Liver (tissue), 9 donors: ENCODE data around the gene TMEM183A. TPM values are rescaled to one million over a fixed set of nuclear protein-coding genes. Genes with fewer than 3 reads are reported as not detected.

ENCODE experiments used
- DNase-seq: peaks from one replicate; pipeline ENCODE4 v3.0.0-alpha.2; 2017; ENCODE audit warnings: low spot score
- H3K27ac ChIP-seq, 2 donors: one replicate each; pipeline ENCODE4 v1.7.0; 2013; ENCODE audit warnings: inconsistent platforms in 2 of 2, low read length in 2 of 2, control low read depth in 1 of 2, low read depth in 1 of 2, mild to moderate bottlenecking in 1 of 2
- H3K27me3 ChIP-seq, 4 donors: one replicate each; pipeline versions ENCODE4 v1.6.1 to v1.7.0; 2013; ENCODE audit warnings: low read length in 3 of 4, inconsistent platforms in 1 of 4, mild to moderate bottlenecking in 1 of 4, moderate library complexity in 1 of 4; ENCODE audit not compliant: control insufficient read depth in 4 of 4, insufficient read depth in 4 of 4
- H3K36me3 ChIP-seq, 4 donors: one replicate each; pipeline versions ENCODE4 v1.6.1 to v1.7.0; 2013; ENCODE audit warnings: low read length in 3 of 4, mild to moderate bottlenecking in 3 of 4, low read depth in 1 of 4, moderate library complexity in 1 of 4; ENCODE audit not compliant: control insufficient read depth in 4 of 4, insufficient read depth in 3 of 4
- H3K4me1 ChIP-seq, 4 donors: one replicate each; pipeline versions ENCODE4 v1.6.1 to v1.7.0; 2013; ENCODE audit warnings: low read length in 3 of 4, mild to moderate bottlenecking in 3 of 4, moderate library complexity in 1 of 4; ENCODE audit not compliant: control insufficient read depth in 4 of 4, insufficient read depth in 4 of 4
- H3K4me3 ChIP-seq, 3 donors: one replicate each; pipeline versions ENCODE4 v1.6.1 to v1.7.0; 2013; ENCODE audit warnings: low read length in 3 of 3, control low read depth in 1 of 3, low read depth in 1 of 3, mild to moderate bottlenecking in 1 of 3
- H3K9ac ChIP-seq, 2 donors: one replicate each; pipeline ENCODE4 v1.7.0; 2013; ENCODE audit warnings: low read length in 2 of 2, mild to moderate bottlenecking in 2 of 2, moderate library complexity in 2 of 2, control low read depth in 1 of 2, low read depth in 1 of 2
- H3K9me3 ChIP-seq, 4 donors: one replicate each; pipeline versions ENCODE4 v1.6.1 to v1.7.0; 2013; ENCODE audit warnings: low read length in 3 of 4; ENCODE audit not compliant: control insufficient read depth in 4 of 4
- EGR1 ChIP-seq, 2 donors: IDR thresholded peaks; 2 replicates each; pipeline ENCODE4 v1.6.1; 2016 to 2018; ENCODE audit warnings: antibody characterized with exemption in 2 of 2, low read depth in 2 of 2
- FOXA1 ChIP-seq: IDR thresholded peaks from 2 replicates; pipeline ENCODE4 v1.6.1; 2016; ENCODE audit warnings: antibody characterized with exemption
- FOXA2 ChIP-seq: IDR thresholded peaks from 2 replicates; pipeline ENCODE4 v1.6.1; 2016; ENCODE audit warnings: antibody characterized with exemption
- GABPA ChIP-seq, 2 donors: IDR thresholded peaks in 1 of 2; conservative IDR thresholded peaks in 1 of 2; 2 replicates each; pipeline ENCODE4 v1.6.1; 2016; ENCODE audit warnings: antibody characterized with exemption in 2 of 2, mild to moderate bottlenecking in 1 of 2, moderate library complexity in 1 of 2
- HNF4A ChIP-seq, 2 donors: conservative IDR thresholded peaks; 2 replicates each; pipeline ENCODE4 v1.6.1; 2016; ENCODE audit warnings: antibody characterized with exemption in 2 of 2, mild to moderate bottlenecking in 2 of 2
- JUND ChIP-seq, 2 donors: IDR thresholded peaks; 2 replicates each; pipeline ENCODE4 v1.6.1; 2016; ENCODE audit warnings: antibody characterized with exemption in 2 of 2
- RAD21 ChIP-seq, 2 donors: IDR thresholded peaks; 2 replicates each; pipeline ENCODE4 v1.6.1; 2016; ENCODE audit warnings: antibody characterized with exemption in 2 of 2, mild to moderate bottlenecking in 2 of 2
- RXRA ChIP-seq, 2 donors: IDR thresholded peaks; 2 replicates each; pipeline ENCODE4 v1.6.1; 2017 to 2018; ENCODE audit warnings: antibody characterized with exemption in 2 of 2, mild to moderate bottlenecking in 1 of 2
- SP1 ChIP-seq: IDR thresholded peaks from 2 replicates; pipeline ENCODE4 v1.6.1; 2018; ENCODE audit warnings: antibody characterized with exemption, mild to moderate bottlenecking
- TAF1 ChIP-seq: conservative IDR thresholded peaks from 2 replicates; pipeline ENCODE4 v1.6.1; 2016; ENCODE audit warnings: antibody characterized with exemption, mild to moderate bottlenecking
- YY1 ChIP-seq: IDR thresholded peaks from 2 replicates; pipeline ENCODE4 v1.6.1; 2016; ENCODE audit warnings: antibody characterized with exemption, mild to moderate bottlenecking
- WGBS: extraction: QIAGEN DNeasy Blood & Tissue Kit; methylation state at CpG from one replicate; pipeline ENCODE4 v1.1.7; 2013; 5-methylcytosine and 5-hydroxymethylcytosine counted together
- polyA plus RNA-seq, 2 donors: library from polyadenylated mRNA; stranded (reverse) in 1 of 2; unstranded in 1 of 2; fragments of 200-250 nt in 1 of 2; fragments of >200 nt in 1 of 2; fragmentation: Nextera tagmentation in 1 of 2; extraction: Ambion mirVana in 1 of 2; gene quantifications; one replicate each; pipeline versions ENCODE4 v1.2.1 to v1.2.3, GENCODE V29; 2013 to 2015
- total RNA-seq, 2 donors: library from RNA; depleted of rRNA; stranded (reverse); fragments of >200 nt; gene quantifications; one replicate each; pipeline ENCODE4 v1.2.3, GENCODE V29; 2014
- TF ChIP-seq, protein P1 (sequence below): fragments of 150-350 bp; IDR thresholded peaks from 2 replicates; pipeline ENCODE4 v1.5.1; 2017; ENCODE audit warnings: improper control_type of control experiment, low read depth, low read length; ENCODE audit not compliant: missing input control
- TF ChIP-seq, protein P2 (sequence below): IDR thresholded peaks from 2 replicates; pipeline ENCODE4 v1.6.1; 2016; ENCODE audit warnings: antibody characterized with exemption
- TF ChIP-seq, protein P3 (sequence below): IDR thresholded peaks from 2 replicates; pipeline ENCODE4 v1.6.1; 2016; ENCODE audit warnings: antibody characterized with exemption
- TF ChIP-seq, protein P4 (sequence below): IDR thresholded peaks from 2 replicates; pipeline ENCODE4 v1.6.1; 2016; ENCODE audit warnings: antibody characterized with exemption, mild to moderate bottlenecking
- donor health status: healthy.
- donor health status: healthy.
- donor health status: healthy.
- donor health status: healthy.
- donor health status: healthy.

The TMEM183A gene
- total and polyA plus RNA-seq, 4 donors = 21.0 to 48.9 (median 35.5) TPM

DNA sequence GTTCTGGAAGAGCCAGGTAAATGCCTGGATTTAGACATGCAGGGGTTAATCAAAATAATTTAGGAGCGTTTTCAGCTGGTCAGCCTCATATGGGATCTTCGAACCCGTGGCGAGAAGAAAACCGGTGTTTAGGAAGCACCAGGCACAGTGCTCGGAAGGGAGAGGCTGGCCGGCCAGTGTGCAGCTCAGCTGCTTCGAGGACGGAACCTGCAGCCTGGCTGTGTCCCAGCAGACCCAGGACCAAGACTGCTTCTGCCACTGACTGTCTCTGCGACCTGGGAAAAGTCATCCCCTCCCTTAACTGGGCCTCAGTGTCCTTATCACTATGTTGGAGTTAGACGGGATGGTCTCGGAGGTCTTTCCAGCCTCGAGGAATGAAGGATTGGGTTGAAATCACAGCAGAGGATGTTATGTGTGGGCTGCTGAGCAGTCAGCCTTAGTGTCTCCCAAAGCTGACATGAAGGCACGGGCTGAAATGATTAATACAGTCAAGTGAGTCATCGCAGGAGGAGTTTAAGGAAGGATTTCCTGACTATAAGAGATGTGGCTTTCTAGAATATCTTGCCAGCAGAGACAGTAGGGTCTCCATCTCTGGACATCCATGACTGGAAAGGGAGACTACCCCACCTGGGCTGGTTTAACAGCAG is 39.9 kb downstream of the TMEM183A start:
- no peaks in the 10 kb centered on the region for H3K9me3 ChIP-seq
- no peaks in the 10 kb centered on the region for H3K4me1 ChIP-seq
- no peak overlapping the region for H3K4me3 ChIP-seq
- peak in 1 of 2 donors; percentile 53 for TF ChIP-seq JUND (IDR thresholded peaks at IDR 0.05)
- TF ChIP-seq YY1 = no peak
- TF ChIP-seq, protein P1, sequence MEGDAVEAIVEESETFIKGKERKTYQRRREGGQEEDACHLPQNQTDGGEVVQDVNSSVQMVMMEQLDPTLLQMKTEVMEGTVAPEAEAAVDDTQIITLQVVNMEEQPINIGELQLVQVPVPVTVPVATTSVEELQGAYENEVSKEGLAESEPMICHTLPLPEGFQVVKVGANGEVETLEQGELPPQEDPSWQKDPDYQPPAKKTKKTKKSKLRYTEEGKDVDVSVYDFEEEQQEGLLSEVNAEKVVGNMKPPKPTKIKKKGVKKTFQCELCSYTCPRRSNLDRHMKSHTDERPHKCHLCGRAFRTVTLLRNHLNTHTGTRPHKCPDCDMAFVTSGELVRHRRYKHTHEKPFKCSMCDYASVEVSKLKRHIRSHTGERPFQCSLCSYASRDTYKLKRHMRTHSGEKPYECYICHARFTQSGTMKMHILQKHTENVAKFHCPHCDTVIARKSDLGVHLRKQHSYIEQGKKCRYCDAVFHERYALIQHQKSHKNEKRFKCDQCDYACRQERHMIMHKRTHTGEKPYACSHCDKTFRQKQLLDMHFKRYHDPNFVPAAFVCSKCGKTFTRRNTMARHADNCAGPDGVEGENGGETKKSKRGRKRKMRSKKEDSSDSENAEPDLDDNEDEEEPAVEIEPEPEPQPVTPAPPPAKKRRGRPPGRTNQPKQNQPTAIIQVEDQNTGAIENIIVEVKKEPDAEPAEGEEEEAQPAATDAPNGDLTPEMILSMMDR = no peak
- no peak overlapping the region for H3K9ac ChIP-seq
- 74% methylated on average over 15 of the region's 15 CpGs for WGBS
- DNase-seq = no peak
- no peaks in the 10 kb centered on the region for H3K27me3 ChIP-seq
- H3K36me3 ChIP-seq = no peaks in the 10 kb centered on the region
- no peak overlapping the region for H3K27ac ChIP-seq

DNA sequence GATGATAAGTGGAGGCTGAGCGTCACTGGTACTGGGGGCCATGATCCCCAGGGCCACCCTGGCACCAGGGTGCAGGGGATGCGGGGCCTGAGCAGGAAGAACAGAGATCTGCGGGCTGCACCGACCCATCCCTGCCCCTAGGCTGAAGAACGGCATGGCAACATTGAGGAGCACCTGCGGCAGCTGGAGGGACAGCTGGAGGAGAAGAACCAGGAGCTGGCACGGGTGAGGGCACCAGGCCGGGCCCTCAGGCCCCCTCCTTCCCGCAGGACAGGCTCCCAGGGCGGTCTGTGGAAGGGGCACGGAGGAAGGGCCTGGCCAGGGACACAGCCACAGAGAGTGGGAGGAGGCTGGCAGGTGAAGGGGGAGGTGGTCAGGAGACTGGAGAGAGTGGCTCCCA is 40.9 kb downstream of the TMEM183A start:
- H3K9me3 ChIP-seq = no peaks in the 10 kb centered on the region
- no peak overlapping the region for H3K27ac ChIP-seq
- H3K9ac ChIP-seq = no peak overlapping the region
- DNase-seq = no peak
- no peaks in the 10 kb centered on the region for H3K27me3 ChIP-seq
- H3K36me3 ChIP-seq = no peaks in the 10 kb centered on the region
- TF ChIP-seq HNF4A (conservative IDR thresholded peaks at IDR 0.05) (no peak), RAD21 (IDR thresholded peaks at IDR 0.05) (no peak), YY1 (no peak), FOXA2 (no peak), FOXA1 (no peak), SP1 (no peak), GABPA (IDR thresholded peaks at IDR 0.05 in 1 of 2, conservative IDR thresholded peaks at IDR 0.05 in 1 of 2) (no peak), EGR1 (IDR thresholded peaks at IDR 0.05; ENCODE audit: low read depth in 2 of 2) (no peak), JUND (IDR thresholded peaks at IDR 0.05) (no peak), RXRA (IDR thresholded peaks at IDR 0.05) (no peak), TAF1 (no peak)
- TF ChIP-seq, protein P1 = no peak
- TF ChIP-seq, protein P2, sequence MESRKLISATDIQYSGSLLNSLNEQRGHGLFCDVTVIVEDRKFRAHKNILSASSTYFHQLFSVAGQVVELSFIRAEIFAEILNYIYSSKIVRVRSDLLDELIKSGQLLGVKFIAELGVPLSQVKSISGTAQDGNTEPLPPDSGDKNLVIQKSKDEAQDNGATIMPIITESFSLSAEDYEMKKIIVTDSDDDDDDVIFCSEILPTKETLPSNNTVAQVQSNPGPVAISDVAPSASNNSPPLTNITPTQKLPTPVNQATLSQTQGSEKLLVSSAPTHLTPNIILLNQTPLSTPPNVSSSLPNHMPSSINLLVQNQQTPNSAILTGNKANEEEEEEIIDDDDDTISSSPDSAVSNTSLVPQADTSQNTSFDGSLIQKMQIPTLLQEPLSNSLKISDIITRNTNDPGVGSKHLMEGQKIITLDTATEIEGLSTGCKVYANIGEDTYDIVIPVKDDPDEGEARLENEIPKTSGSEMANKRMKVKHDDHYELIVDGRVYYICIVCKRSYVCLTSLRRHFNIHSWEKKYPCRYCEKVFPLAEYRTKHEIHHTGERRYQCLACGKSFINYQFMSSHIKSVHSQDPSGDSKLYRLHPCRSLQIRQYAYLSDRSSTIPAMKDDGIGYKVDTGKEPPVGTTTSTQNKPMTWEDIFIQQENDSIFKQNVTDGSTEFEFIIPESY = no peak
- TF ChIP-seq, protein P3, sequence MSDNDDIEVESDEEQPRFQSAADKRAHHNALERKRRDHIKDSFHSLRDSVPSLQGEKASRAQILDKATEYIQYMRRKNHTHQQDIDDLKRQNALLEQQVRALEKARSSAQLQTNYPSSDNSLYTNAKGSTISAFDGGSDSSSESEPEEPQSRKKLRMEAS = no peak
- TF ChIP-seq, protein P4, sequence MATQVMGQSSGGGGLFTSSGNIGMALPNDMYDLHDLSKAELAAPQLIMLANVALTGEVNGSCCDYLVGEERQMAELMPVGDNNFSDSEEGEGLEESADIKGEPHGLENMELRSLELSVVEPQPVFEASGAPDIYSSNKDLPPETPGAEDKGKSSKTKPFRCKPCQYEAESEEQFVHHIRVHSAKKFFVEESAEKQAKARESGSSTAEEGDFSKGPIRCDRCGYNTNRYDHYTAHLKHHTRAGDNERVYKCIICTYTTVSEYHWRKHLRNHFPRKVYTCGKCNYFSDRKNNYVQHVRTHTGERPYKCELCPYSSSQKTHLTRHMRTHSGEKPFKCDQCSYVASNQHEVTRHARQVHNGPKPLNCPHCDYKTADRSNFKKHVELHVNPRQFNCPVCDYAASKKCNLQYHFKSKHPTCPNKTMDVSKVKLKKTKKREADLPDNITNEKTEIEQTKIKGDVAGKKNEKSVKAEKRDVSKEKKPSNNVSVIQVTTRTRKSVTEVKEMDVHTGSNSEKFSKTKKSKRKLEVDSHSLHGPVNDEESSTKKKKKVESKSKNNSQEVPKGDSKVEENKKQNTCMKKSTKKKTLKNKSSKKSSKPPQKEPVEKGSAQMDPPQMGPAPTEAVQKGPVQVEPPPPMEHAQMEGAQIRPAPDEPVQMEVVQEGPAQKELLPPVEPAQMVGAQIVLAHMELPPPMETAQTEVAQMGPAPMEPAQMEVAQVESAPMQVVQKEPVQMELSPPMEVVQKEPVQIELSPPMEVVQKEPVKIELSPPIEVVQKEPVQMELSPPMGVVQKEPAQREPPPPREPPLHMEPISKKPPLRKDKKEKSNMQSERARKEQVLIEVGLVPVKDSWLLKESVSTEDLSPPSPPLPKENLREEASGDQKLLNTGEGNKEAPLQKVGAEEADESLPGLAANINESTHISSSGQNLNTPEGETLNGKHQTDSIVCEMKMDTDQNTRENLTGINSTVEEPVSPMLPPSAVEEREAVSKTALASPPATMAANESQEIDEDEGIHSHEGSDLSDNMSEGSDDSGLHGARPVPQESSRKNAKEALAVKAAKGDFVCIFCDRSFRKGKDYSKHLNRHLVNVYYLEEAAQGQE = no peak
- no peaks in the 10 kb centered on the region for H3K4me1 ChIP-seq
- no peak overlapping the region for H3K4me3 ChIP-seq
- 91% methylated on average over 11 of the region's 11 CpGs for WGBS
